H1 (cell line): ENCODE results near the gene OR2L13.

Experiments used
- CTCF ChIP-seq, 3 experiments: IDR thresholded peaks; 1 replicate in 2 of 3; 2 replicates in 1 of 3; pipeline versions ENCODE4 v1.5.1 to v1.6.1; 2011; ENCODE audit warnings: low read length in 3 of 3, mild to moderate bottlenecking in 3 of 3, inconsistent platforms in 2 of 3, low read depth in 1 of 3, moderate library complexity in 1 of 3; ENCODE audit not compliant: insufficient read depth in 1 of 3; ENCODE audit errors: control extremely low read depth in 1 of 3
- EP300 ChIP-seq, 2 experiments: IDR thresholded peaks; 1 replicate in 1 of 2; 2 replicates in 1 of 2; pipeline ENCODE4 v1.6.1; 2011 to 2012; ENCODE audit warnings: low read depth in 2 of 2, low read length in 2 of 2, mild to moderate bottlenecking in 2 of 2, borderline replicate concordance in 1 of 2, inconsistent platforms in 1 of 2, moderate library complexity in 1 of 2
- EZH2 ChIP-seq: fragments of 200-600 bp; sonication (generic); IDR thresholded peaks from 2 replicates; pipeline ENCODE4 v1.7.1; 2012; ENCODE audit warnings: low read depth, mild to moderate bottlenecking, moderate library complexity, low read length, inconsistent platforms; ENCODE audit not compliant: severe bottlenecking
- GTF2F1 ChIP-seq: IDR thresholded peaks from 2 replicates; pipeline ENCODE4 v1.6.1; 2012; ENCODE audit warnings: low read depth, low read length, improper control_type of control experiment, borderline replicate concordance
- PHF8 ChIP-seq: fragments of 200-600 bp; sonication (generic); conservative IDR thresholded peaks from 2 replicates; pipeline ENCODE4 v1.7.1; 2012; ENCODE audit warnings: low read depth, mild to moderate bottlenecking, inconsistent platforms, low read length, moderate library complexity
- RNF2 ChIP-seq: fragments of 200-900, 300-1000 bp; sonication (generic); IDR thresholded peaks from 2 replicates; pipeline ENCODE4 v1.7.1; 2016; ENCODE audit warnings: borderline replicate concordance, low read depth, mild to moderate bottlenecking, antibody characterized with exemption, low read length; ENCODE audit not compliant: poor library complexity, severe bottlenecking; ENCODE audit errors: missing control alignments
- RXRA ChIP-seq: IDR thresholded peaks from 2 replicates; pipeline ENCODE4 v1.6.1; 2011; ENCODE audit warnings: low read depth, mild to moderate bottlenecking, low read length, moderate library complexity; ENCODE audit not compliant: insufficient read depth
- SIN3A ChIP-seq, 2 experiments: IDR thresholded peaks in 1 of 2; conservative IDR thresholded peaks in 1 of 2; 2 replicates each; pipeline ENCODE4 v1.6.1; 2011 to 2012; ENCODE audit warnings: low read length in 2 of 2, improper control_type of control experiment in 1 of 2, low read depth in 1 of 2, mild to moderate bottlenecking in 1 of 2
- TCF12 ChIP-seq: IDR thresholded peaks from 2 replicates; pipeline ENCODE4 v1.6.1; 2011; ENCODE audit warnings: low read depth, mild to moderate bottlenecking, low read length

- TF ChIP-seq EZH2 (no peak), RNF2 (no peak), PHF8 (no peak), TCF12 (no peak), CTCF (IDR thresholded peaks at IDR 0.05; ENCODE audit: control extremely low read depth in 1 of 3, insufficient read depth in 1 of 3, low read depth in 1 of 3, low read length in 3 of 3) (no peak), RXRA (no peak), GTF2F1 (no peak), EP300 (IDR thresholded peaks at IDR 0.05; ENCODE audit: borderline replicate concordance in 1 of 2, low read depth in 2 of 2, low read length in 2 of 2) (no peak), SIN3A (conservative IDR thresholded peaks at IDR 0.05 in 1 of 2, IDR thresholded peaks at IDR 0.05 in 1 of 2; ENCODE audit: low read depth in 1 of 2, low read length in 2 of 2) (no peak)
These were observed 3.5 kb downstream of the OR2L13 start for GRCh38 chr1:248098529-248098928.
